Stomach (tissue), 9 donors: ENCODE measurements around the gene CHRM5. TPM values are rescaled to one million over a fixed set of nuclear protein-coding genes. Genes with fewer than 3 reads are reported as not detected.

ENCODE experiments used
- DNase-seq, 2 donors: peaks; one replicate each; pipeline versions ENCODE4 v3.0.0 to v3.0.0-alpha.2; 2013 to 2019
- H3K27ac ChIP-seq, 5 donors: fragments of 200-600 bp in 4 of 5; sonication (generic) in 4 of 5; one replicate each; pipeline ENCODE4 v1.5.1; 2013 to 2019; ENCODE audit warnings: mild to moderate bottlenecking in 1 of 5, moderate library complexity in 1 of 5
- H3K27me3 ChIP-seq, 3 donors: fragments of 200-600 bp; sonication (generic); one replicate each; pipeline ENCODE4 v1.5.1; 2017 to 2019; ENCODE audit warnings: mixed run types in 1 of 3
- H3K36me3 ChIP-seq, 4 donors: fragments of 200-600 bp; sonication (generic); 1 replicate in 3 of 4; 2 replicates in 1 of 4; pipeline ENCODE4 v1.5.1; 2016 to 2019
- H3K4me1 ChIP-seq, 4 donors: fragments of 200-600 bp; sonication (generic); one replicate each; pipeline ENCODE4 v1.5.1; 2016 to 2019
- H3K4me3 ChIP-seq, 4 donors: fragments of 200-600 bp; sonication (generic) in 3 of 4; one replicate each; pipeline ENCODE4 v1.5.1; 2016 to 2019; ENCODE audit warnings: mild to moderate bottlenecking in 1 of 4
- H3K9me3 ChIP-seq, 4 donors: fragments of 200-600 bp; sonication (generic); one replicate each; pipeline ENCODE4 v1.5.1; 2016 to 2019
- EP300 ChIP-seq: sonication (generic); formaldehyde crosslinking; IDR thresholded peaks from one replicate; pipeline ENCODE4 v1.6.1; 2017; ENCODE audit warnings: antibody characterized with exemption
- POLR2A ChIP-seq, 4 donors: fragments of 450-650 bp; IDR thresholded peaks; one replicate each; pipeline ENCODE4 v1.6.1; 2016; ENCODE audit warnings: antibody characterized with exemption in 4 of 4, control low read depth in 2 of 4, mild to moderate bottlenecking in 1 of 4, moderate library complexity in 1 of 4
- POLR2AphosphoS5 ChIP-seq, 3 donors: sonication (generic); formaldehyde crosslinking; IDR thresholded peaks; one replicate each; pipeline ENCODE4 v1.6.1; 2016; ENCODE audit warnings: antibody characterized with exemption in 3 of 3
- WGBS, 5 donors: extraction: QIAGEN DNeasy Blood & Tissue Kit in 3 of 5; methylation state at CpG; one replicate each; pipeline versions ENCODE4 v1.1.5 to v1.1.7; 2013 to 2018; 5-methylcytosine and 5-hydroxymethylcytosine counted together
- intact Hi-C: fragments of 100-400 bp; cut with DNase I; formaldehyde crosslinking; loops from one replicate; pipeline ENCODE4 v1.15.1; 2023; ENCODE audit warnings: low total_unique reads
- polyA plus RNA-seq, 3 donors: library from polyadenylated mRNA; stranded (reverse); fragments of 200-250 nt; gene quantifications; one replicate each; pipeline ENCODE4 v1.2.3, GENCODE V29; 2013
- total RNA-seq, 5 donors: library from RNA; depleted of rRNA; stranded (reverse); fragments of >200 nt; gene quantifications; one replicate each; pipeline versions ENCODE4 v1.1.0 to v1.2.3, GENCODE V29; 2014 to 2016
- TF ChIP-seq, protein P1 (sequence below), 7 experiments: fragments of 450-650 bp in 4 of 7; fragments of 200-600 bp in 3 of 7; sonication (generic) in 3 of 7; IDR thresholded peaks; one replicate each; pipeline ENCODE4 v1.5.1; 2016 to 2019; ENCODE audit warnings: antibody characterized with exemption in 7 of 7, control low read depth in 2 of 7, mild to moderate bottlenecking in 1 of 7
- donor health status: healthy with polysubstance abuse.
- donor health status: Bipolar disorder and iron deficiency.
- donor health status: healthy.

The CHRM5 gene
- total and polyA plus RNA-seq, 8 donors, result not detected

DNA sequence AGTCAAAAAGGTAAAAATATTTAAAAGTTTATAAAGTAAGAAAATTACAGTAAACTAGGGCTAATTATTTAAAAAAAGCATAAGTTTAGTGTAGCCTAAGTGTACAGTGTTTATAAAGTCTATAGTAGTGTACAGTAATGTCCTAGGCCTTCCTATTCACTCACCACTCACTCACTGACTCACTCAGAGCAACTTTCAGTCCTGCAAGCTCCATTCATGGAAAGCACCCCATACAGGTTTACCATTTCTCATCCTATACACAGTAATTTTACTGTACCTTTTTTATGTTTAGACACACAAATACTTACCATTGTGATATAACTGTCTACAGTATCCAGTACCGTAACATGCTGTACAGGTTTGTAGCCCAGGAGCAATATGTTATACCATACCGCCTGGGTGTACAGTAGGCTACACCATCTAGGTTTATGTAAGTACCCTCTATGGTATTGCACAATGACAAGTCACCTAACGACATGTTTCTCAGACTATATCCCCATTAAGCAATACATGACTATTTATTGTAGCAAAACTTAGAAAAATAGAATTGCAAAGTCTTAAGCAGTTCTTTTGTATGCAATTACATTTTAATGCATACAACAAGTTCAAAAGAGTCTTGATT is 51.2 kb downstream of the CHRM5 start:
- DNase-seq, result no peak
- TF ChIP-seq POLR2AphosphoS5 (IDR thresholded peaks at IDR 0.05) (no peak), POLR2A (IDR thresholded peaks at IDR 0.05) (no peak), EP300 (no peak)
- TF ChIP-seq, protein P1, sequence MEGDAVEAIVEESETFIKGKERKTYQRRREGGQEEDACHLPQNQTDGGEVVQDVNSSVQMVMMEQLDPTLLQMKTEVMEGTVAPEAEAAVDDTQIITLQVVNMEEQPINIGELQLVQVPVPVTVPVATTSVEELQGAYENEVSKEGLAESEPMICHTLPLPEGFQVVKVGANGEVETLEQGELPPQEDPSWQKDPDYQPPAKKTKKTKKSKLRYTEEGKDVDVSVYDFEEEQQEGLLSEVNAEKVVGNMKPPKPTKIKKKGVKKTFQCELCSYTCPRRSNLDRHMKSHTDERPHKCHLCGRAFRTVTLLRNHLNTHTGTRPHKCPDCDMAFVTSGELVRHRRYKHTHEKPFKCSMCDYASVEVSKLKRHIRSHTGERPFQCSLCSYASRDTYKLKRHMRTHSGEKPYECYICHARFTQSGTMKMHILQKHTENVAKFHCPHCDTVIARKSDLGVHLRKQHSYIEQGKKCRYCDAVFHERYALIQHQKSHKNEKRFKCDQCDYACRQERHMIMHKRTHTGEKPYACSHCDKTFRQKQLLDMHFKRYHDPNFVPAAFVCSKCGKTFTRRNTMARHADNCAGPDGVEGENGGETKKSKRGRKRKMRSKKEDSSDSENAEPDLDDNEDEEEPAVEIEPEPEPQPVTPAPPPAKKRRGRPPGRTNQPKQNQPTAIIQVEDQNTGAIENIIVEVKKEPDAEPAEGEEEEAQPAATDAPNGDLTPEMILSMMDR (IDR thresholded peaks at IDR 0.05), result no peak
- no peak overlapping the region for H3K27ac ChIP-seq
- H3K9me3 ChIP-seq, result no peaks in the 10 kb centered on the region
- H3K36me3 ChIP-seq, result no peaks in the 10 kb centered on the region
- H3K4me3 ChIP-seq, result no peak overlapping the region
- H3K4me1 ChIP-seq, result peaks cover 0 to 17% (median 11%) of the 10 kb centered on the region in 4 donors
- H3K27me3 ChIP-seq, result no peaks in the 10 kb centered on the region
- WGBS, 5 donors, result 90 to 97% (median 95%) methylated on average over 3 of the region's 3 CpGs
- intact Hi-C loops, result no loop called here

DNA sequence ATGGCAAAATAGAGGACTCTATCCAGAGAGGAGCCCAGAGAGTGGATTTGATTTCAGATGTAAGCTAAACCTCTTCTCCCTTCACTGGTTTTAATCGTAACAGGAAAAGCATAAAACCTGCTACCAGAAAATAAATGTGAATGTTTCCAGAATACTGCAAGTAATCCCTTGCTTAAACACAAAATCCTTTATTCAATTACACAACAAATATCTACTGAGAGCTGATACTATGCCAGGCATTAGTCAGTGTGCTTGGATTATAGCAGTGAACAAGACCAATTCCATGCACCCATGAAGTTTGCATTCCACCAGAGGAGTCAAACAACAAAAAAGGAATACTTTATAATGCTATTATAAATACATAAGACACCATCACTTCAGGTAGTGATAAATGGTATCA is 55.6 kb downstream of the CHRM5 start:
- WGBS, 5 donors, result 37 to 42% (median 39%) methylated on average over 1 of the region's 1 CpG
- intact Hi-C loops, result no loop called here
- H3K4me3 ChIP-seq, result no peak overlapping the region

DNA sequence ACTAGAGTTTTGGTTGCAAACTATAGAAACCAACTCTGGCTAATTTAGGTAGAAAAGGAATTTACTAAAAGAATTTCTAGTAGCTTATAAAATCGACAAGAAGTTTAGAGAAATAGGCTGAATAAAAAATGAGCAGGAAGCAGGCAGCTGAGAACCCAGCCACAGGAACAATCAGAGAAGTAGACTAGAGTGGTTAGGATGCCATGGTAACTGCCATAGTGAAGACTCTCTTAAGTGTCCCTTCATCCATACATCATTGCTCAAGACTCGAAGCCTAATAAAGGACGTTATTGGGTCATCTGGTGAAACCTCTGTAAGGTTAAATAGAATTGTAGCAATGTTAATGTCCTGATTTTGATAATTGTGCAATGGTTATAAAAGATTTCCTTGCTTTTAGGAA is 57.0 kb downstream of the CHRM5 start:
- no peaks in the 10 kb centered on the region for H3K36me3 ChIP-seq
- no peak for DNase-seq
- TF ChIP-seq, protein P1 (IDR thresholded peaks at IDR 0.05), result no peak
- H3K4me1 ChIP-seq, result peaks cover 0 to 17% (median 11%) of the 10 kb centered on the region in 4 donors
- H3K27ac ChIP-seq, result no peak overlapping the region
- no peaks in the 10 kb centered on the region for H3K9me3 ChIP-seq
- H3K4me3 ChIP-seq, result no peak overlapping the region
- WGBS, 5 donors, result 81 to 92% (median 83%) methylated on average over 3 of the region's 3 CpGs
- intact Hi-C loops, result no loop called here
- H3K27me3 ChIP-seq, result no peaks in the 10 kb centered on the region

More for the DNA sequence above, 55.6 kb downstream of the CHRM5 start:
- DNase-seq, result no peak
- no peak for TF ChIP-seq POLR2AphosphoS5 (IDR thresholded peaks at IDR 0.05)
- TF ChIP-seq, protein P1 (IDR thresholded peaks at IDR 0.05), result no peak
- no peak for TF ChIP-seq POLR2A (IDR thresholded peaks at IDR 0.05)
- no peak for TF ChIP-seq EP300
- Histone ChIP-seq H3K4me1 (peaks cover 0 to 17% (median 11%) of the 10 kb centered on the region in 4 donors), H3K9me3 (no peaks in the 10 kb centered on the region), H3K27ac (no peak overlapping the region), H3K27me3 (no peaks in the 10 kb centered on the region), H3K36me3 (no peaks in the 10 kb centered on the region)

DNA sequence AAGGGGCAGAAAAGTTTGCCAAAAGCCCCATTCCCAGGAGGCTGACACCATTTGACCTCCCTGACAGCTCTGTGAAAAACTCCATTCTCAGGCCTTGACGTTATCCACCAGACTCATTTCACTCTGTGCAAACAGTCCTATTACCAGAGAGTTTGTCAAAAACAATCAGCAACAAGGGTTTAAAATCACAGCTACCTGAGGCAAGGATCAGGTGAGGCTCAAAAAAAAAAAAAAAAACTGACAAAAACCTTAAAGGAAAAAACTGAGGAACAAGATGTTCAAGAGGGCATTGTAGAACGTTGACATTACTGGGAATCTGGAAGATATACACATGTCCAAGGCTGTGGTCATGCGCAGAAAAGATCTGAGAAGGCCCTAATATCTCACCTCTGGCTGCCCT is 59.3 kb downstream of the CHRM5 start:
- Histone ChIP-seq H3K36me3 (no peaks in the 10 kb centered on the region), H3K9me3 (no peaks in the 10 kb centered on the region), H3K27ac (no peak overlapping the region), H3K27me3 (no peaks in the 10 kb centered on the region), H3K4me3 (no peak overlapping the region), H3K4me1 (peaks cover 0 to 16% (median 11%) of the 10 kb centered on the region in 4 donors)
- TF ChIP-seq POLR2A (IDR thresholded peaks at IDR 0.05), result no peak
- TF ChIP-seq POLR2AphosphoS5 (IDR thresholded peaks at IDR 0.05), result no peak
- TF ChIP-seq EP300, result no peak
- TF ChIP-seq, protein P1 (IDR thresholded peaks at IDR 0.05), result no peak
- no peak for DNase-seq
- intact Hi-C loops, result no loop called here
- 54 to 70% (median 59%) methylated on average over 3 of the region's 3 CpGs for WGBS, 5 donors
